Neutrophil (primary cell): Measurements from ENCODE around the gene KRTAP10-9.
"Not testable (repeated sequence)": the region's sequence is repeated elsewhere in the genome, so short reads cannot be mapped to it uniquely, and the experiment has no call there.

Experiments used
- H3K27ac ChIP-seq: fragments of 200-600 bp; sonication (generic); 2 replicates; pipeline ENCODE4 v1.5.1; 2016; ENCODE audit warnings: mild to moderate bottlenecking, moderate library complexity
- H3K27me3 ChIP-seq: fragments of 200-600 bp; sonication (generic); 2 replicates; pipeline ENCODE4 v1.6.0; 2016; ENCODE audit warnings: mild to moderate bottlenecking
- H3K36me3 ChIP-seq: fragments of 200-600 bp; sonication (generic); 2 replicates; pipeline ENCODE4 v1.5.1; 2017
- H3K4me1 ChIP-seq, 2 experiments: fragments of 200-600 bp in 1 of 2; sonication (generic) in 1 of 2; 1 replicate in 1 of 2; 2 replicates in 1 of 2; pipeline versions ENCODE4 v1.5.1 to v1.6.1; 2013 to 2016; ENCODE audit warnings: low read depth in 1 of 2, low read length in 1 of 2, mild to moderate bottlenecking in 1 of 2, moderate library complexity in 1 of 2; ENCODE audit not compliant: control insufficient read depth in 1 of 2, insufficient read depth in 1 of 2
- H3K4me3 ChIP-seq, 2 experiments: fragments of 200-600 bp in 1 of 2; sonication (generic) in 1 of 2; 1 replicate in 1 of 2; 2 replicates in 1 of 2; pipeline ENCODE4 v1.5.1; 2013 to 2016; ENCODE audit warnings: low read depth in 1 of 2, low read length in 1 of 2, mild to moderate bottlenecking in 1 of 2, moderate library complexity in 1 of 2
- H3K9me3 ChIP-seq: fragments of 200-600 bp; sonication (generic); 2 replicates; pipeline ENCODE4 v1.5.1; 2016
- TF ChIP-seq, protein P1 (sequence below): fragments of 200-600 bp; sonication (generic); IDR thresholded peaks from 2 replicates; pipeline ENCODE4 v1.5.1; 2016; ENCODE audit warnings: antibody characterized with exemption

Gene KRTAP10-9

DNA sequence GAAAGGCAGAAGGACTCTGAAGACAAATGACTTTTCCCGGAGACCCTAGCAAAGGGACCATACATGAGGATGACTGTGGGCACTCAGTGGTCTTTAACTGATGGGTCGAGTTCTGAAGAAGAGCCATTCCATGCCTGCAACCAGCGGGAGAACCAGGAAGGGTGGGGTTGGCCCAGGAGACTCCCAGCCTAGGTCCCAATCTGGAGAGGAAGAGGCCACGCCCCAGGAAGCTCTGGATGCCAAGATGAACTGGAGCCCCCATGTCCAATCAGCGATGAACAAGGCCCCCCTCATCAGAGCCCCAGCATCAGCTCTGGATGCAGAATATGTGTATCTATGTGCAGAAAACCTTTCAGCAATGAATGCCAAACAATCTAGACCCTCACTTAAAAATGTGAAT lies 13.9 kb downstream of the KRTAP10-9 start:
- H3K4me3 ChIP-seq: no peak overlapping the region
- no peaks in the 10 kb centered on the region for H3K36me3 ChIP-seq
- H3K27ac ChIP-seq: no peak overlapping the region
- TF ChIP-seq, protein P1, sequence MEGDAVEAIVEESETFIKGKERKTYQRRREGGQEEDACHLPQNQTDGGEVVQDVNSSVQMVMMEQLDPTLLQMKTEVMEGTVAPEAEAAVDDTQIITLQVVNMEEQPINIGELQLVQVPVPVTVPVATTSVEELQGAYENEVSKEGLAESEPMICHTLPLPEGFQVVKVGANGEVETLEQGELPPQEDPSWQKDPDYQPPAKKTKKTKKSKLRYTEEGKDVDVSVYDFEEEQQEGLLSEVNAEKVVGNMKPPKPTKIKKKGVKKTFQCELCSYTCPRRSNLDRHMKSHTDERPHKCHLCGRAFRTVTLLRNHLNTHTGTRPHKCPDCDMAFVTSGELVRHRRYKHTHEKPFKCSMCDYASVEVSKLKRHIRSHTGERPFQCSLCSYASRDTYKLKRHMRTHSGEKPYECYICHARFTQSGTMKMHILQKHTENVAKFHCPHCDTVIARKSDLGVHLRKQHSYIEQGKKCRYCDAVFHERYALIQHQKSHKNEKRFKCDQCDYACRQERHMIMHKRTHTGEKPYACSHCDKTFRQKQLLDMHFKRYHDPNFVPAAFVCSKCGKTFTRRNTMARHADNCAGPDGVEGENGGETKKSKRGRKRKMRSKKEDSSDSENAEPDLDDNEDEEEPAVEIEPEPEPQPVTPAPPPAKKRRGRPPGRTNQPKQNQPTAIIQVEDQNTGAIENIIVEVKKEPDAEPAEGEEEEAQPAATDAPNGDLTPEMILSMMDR: no peak
- no peaks in the 10 kb centered on the region for H3K4me1 ChIP-seq
- no peaks in the 10 kb centered on the region for H3K27me3 ChIP-seq
- H3K9me3 ChIP-seq: peaks cover 3% of the 10 kb centered on the region

DNA sequence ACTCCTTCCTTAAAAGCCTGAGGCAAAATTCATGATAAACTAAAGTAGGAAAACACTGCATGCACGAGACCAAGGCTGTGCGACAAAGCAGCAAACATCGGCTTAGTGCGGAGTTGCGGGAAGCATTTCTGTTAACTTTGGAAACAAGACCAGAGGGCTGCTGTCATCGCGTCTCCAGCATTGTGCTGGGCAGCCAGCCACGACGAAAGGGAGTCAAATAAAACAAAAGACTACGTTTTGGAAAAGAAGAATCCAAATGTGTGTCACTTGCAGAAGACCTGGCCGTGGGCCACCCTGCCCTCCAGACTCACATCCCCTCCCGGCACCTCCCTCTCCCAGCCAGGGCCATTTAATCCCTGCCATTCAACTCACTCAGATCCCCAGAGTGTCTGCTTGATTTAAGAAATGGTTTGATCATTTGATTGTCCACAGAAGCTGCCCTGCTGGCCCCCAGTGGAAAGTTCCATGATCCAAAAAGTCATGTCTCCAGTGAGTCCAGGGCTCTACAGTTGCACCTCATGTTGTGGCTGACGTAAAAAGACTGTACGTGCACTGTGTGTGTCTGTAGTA lies 16.9 kb downstream of the KRTAP10-9 start:
- H3K36me3 ChIP-seq: no peaks in the 10 kb centered on the region
- no peak overlapping the region for H3K4me3 ChIP-seq
- H3K4me1 ChIP-seq: no peaks in the 10 kb centered on the region
- no peak overlapping the region for H3K27ac ChIP-seq
- peaks cover 3% of the 10 kb centered on the region for H3K9me3 ChIP-seq
- H3K27me3 ChIP-seq: peaks cover 17% of the 10 kb centered on the region
- TF ChIP-seq, protein P1: no peak

- Histone ChIP-seq H3K4me1 (no peaks in the 10 kb centered on the region), H3K36me3 (no peaks in the 10 kb centered on the region), H3K27ac (no peak overlapping the region), H3K9me3 (peaks cover 3% of the 10 kb centered on the region), H3K4me3 (no peak overlapping the region), H3K27me3 (peaks cover 17% of the 10 kb centered on the region)
- TF ChIP-seq, protein P1: no peak
Measured at GRCh38 chr21:44644878-44645277, 18.0 kb downstream of the KRTAP10-9 start.

DNA sequence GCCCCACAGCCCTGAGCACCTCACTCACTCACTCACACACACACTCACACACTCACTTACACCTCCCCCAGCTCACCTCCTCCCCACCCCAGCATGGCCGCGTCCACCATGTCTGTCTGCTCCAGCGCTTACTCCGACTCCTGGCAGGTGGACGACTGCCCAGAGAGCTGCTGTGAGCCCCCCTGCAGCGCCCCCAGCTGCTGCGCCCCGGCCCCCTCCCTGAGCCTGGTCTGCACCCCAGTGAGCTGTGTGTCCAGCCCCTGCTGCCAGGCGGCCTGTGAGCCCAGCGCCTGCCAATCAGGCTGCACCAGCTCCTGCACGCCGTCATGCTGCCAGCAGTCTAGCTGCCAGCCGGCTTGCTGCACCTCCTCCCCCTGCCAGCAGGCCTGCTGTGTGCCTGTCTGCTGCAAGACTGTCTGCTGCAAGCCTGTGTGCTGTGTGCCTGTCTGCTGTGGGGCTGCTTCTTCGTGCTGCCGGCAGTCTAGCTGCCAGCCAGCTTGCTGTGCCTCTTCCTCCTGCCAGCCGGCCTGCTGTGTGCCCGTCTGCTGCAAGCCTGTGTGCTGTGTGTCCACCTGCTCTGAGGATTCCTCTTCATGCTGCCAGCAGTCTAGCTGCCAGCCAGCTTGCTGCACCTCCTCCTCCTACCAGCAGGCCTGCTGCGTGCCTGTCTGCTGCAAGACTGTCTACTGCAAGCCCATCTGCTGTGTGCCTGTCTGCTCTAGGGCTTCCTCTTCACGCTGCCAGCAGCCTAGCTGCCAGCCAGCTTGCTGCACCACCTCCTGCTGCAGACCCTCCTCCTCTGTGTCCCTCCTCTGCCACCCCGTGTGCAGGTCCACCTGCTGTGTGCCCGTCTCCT lies 19.7 kb downstream of the KRTAP10-9 start, which contains the start of gene KRTAP10-11:
Gene KRTAP10-11, plus strand, starts transcription at position 49 of the 856 bp plus-strand sequence. Its CDS starts 45 bp downstream, at position 94.
- H3K27ac ChIP-seq, H3K36me3 ChIP-seq, H3K4me1 ChIP-seq, H3K9me3 ChIP-seq, H3K4me3 ChIP-seq: not testable (repeated sequence)
- H3K27me3 ChIP-seq: peaks cover 17% of the 10 kb centered on the region

- no peak overlapping the region for H3K4me3 ChIP-seq
- peaks cover 17% of the 10 kb centered on the region for H3K27me3 ChIP-seq
- peaks cover 3% of the 10 kb centered on the region for H3K9me3 ChIP-seq
- H3K4me1 ChIP-seq: no peaks in the 10 kb centered on the region
- no peak overlapping the region for H3K27ac ChIP-seq
- no peaks in the 10 kb centered on the region for H3K36me3 ChIP-seq
- TF ChIP-seq, protein P1: no peak
Measured at GRCh38 chr21:44647222-44647552, 20.3 kb downstream of the KRTAP10-9 start.

GRCh38 chr21:44648557-44649311 lies 21.8 kb downstream of the KRTAP10-9 start:
- Histone ChIP-seq H3K4me3 (no peak overlapping the region), H3K9me3 (peaks cover 3% of the 10 kb centered on the region), H3K27ac (no peak overlapping the region), H3K36me3 (no peaks in the 10 kb centered on the region), H3K27me3 (peaks cover 17% of the 10 kb centered on the region), H3K4me1 (no peaks in the 10 kb centered on the region)
- TF ChIP-seq, protein P1: no peak
